Urinary bladder (tissue), 4 donors: ENCODE results near the gene CDC6. TPM values are rescaled to one million over a fixed set of nuclear protein-coding genes. Genes with fewer than 3 reads are reported as not detected.

ENCODE experiments used
- DNase-seq: peaks from one replicate; pipeline ENCODE4 v3.0.0-alpha.2; 2015; ENCODE audit errors: extremely low spot score
- H3K27ac ChIP-seq: one replicate; pipeline ENCODE4 v1.5.1; 2013; ENCODE audit warnings: low read depth, mild to moderate bottlenecking, moderate library complexity
- H3K36me3 ChIP-seq: one replicate; pipeline ENCODE4 v1.6.1; 2013; ENCODE audit warnings: mild to moderate bottlenecking, moderate library complexity; ENCODE audit not compliant: insufficient read depth
- H3K4me1 ChIP-seq: one replicate; pipeline ENCODE4 v1.6.1; 2013; ENCODE audit warnings: mild to moderate bottlenecking, moderate library complexity; ENCODE audit not compliant: insufficient read depth
- H3K4me3 ChIP-seq: one replicate; pipeline ENCODE4 v1.5.1; 2013; ENCODE audit warnings: low read depth, low read length
- WGBS: extraction: QIAGEN DNeasy Blood & Tissue Kit; methylation state at CpG from one replicate; pipeline ENCODE4 v1.1.7; 2013; 5-methylcytosine and 5-hydroxymethylcytosine counted together
- polyA plus RNA-seq: library from polyadenylated mRNA; stranded (reverse); fragments of 200-250 nt; gene quantifications from one replicate; pipeline ENCODE4 v1.2.3, GENCODE V29; 2013
- total RNA-seq: library from RNA; depleted of rRNA; stranded (reverse); fragments of >200 nt; gene quantifications from one replicate; pipeline ENCODE4 v1.2.3, GENCODE V29; 2014
- donor health status: healthy with polysubstance abuse.
- donor health status: healthy.

CDC6 gene
- total and polyA plus RNA-seq, 2 donors: 0.71 to 7.9 TPM

- WGBS: 56% methylated on average over 17 of the region's 17 CpGs
- Histone ChIP-seq H3K36me3 (peaks cover 2% of the 10 kb centered on the region), H3K4me3 (no peak overlapping the region), H3K4me1 (peaks cover 1% of the 10 kb centered on the region), H3K27ac (no peak overlapping the region)
- DNase-seq: no peak
Observed at GRCh38 chr17:40348562-40349476, 61.1 kb downstream of the CDC6 start.

- 49% methylated on average over 10 of the region's 10 CpGs for WGBS
- peaks cover 1% of the 10 kb centered on the region for H3K4me1 ChIP-seq
- H3K36me3 ChIP-seq: peaks cover 2% of the 10 kb centered on the region
Observed at GRCh38 chr17:40349477-40349894, 61.8 kb downstream of the CDC6 start.

GRCh38 chr17:40349895-40350688 is 62.4 kb downstream of the CDC6 start:
- H3K4me1 ChIP-seq: peaks cover 1% of the 10 kb centered on the region
- no peak overlapping the region for H3K27ac ChIP-seq
- peaks cover 2% of the 10 kb centered on the region for H3K36me3 ChIP-seq
- no peak overlapping the region for H3K4me3 ChIP-seq
- DNase-seq: peak; percentile 78
- WGBS: 35% methylated on average over 19 of the region's 19 CpGs

More at GRCh38 chr17:40349477-40349894, 61.8 kb downstream of the CDC6 start:
- DNase-seq: no peak
- Histone ChIP-seq H3K4me3 (no peak overlapping the region), H3K27ac (no peak overlapping the region)

GRCh38 chr17:40350689-40351358 is 63.1 kb downstream of the CDC6 start:
- Histone ChIP-seq H3K27ac (no peak overlapping the region), H3K4me3 (no peak overlapping the region), H3K4me1 (peaks cover 1% of the 10 kb centered on the region), H3K36me3 (peaks cover 2% of the 10 kb centered on the region)
- WGBS: 66% methylated on average over 17 of the region's 17 CpGs
- peak; percentile 54 for DNase-seq

- H3K36me3 ChIP-seq: peaks cover 2% of the 10 kb centered on the region
- no peak for DNase-seq
- H3K4me1 ChIP-seq: peaks cover 1% of the 10 kb centered on the region
- no peak overlapping the region for H3K4me3 ChIP-seq
- WGBS: 81% methylated on average over 27 of the region's 27 CpGs
- H3K27ac ChIP-seq: no peak overlapping the region
Observed at GRCh38 chr17:40351359-40352236, 63.9 kb downstream of the CDC6 start.

- 82% methylated on average over 7 of the region's 7 CpGs for WGBS
- Histone ChIP-seq H3K36me3 (peaks cover 2% of the 10 kb centered on the region), H3K4me1 (peaks cover 1% of the 10 kb centered on the region)
Observed at GRCh38 chr17:40352237-40352778, 64.6 kb downstream of the CDC6 start.

GRCh38 chr17:40352779-40353394 is 65.2 kb downstream of the CDC6 start:
- H3K27ac ChIP-seq: no peak overlapping the region
- peaks cover 2% of the 10 kb centered on the region for H3K36me3 ChIP-seq
- no peak for DNase-seq
- no peak overlapping the region for H3K4me3 ChIP-seq
- WGBS: 83% methylated on average over 9 of the region's 9 CpGs
- no peaks in the 10 kb centered on the region for H3K4me1 ChIP-seq

More at GRCh38 chr17:40352237-40352778, 64.6 kb downstream of the CDC6 start:
- H3K4me3 ChIP-seq: no peak overlapping the region
- no peak overlapping the region for H3K27ac ChIP-seq
- DNase-seq: no peak

Other genes starting within 250 kb of the CDC6 start
- gene MED24, start 233.5 kb upstream of the CDC6 start, total RNA-seq: 45.8 TPM
- 52.4 TPM for gene MED24, start 233.5 kb upstream of the CDC6 start, polyA plus RNA-seq
- gene THRA, start 224.9 kb upstream of the CDC6 start, total RNA-seq: 35.5 TPM
- gene THRA, start 224.9 kb upstream of the CDC6 start, polyA plus RNA-seq: 76.3 TPM
- 2.0 TPM for gene NR1D1, start 187.3 kb upstream of the CDC6 start, total RNA-seq
- gene NR1D1, start 187.3 kb upstream of the CDC6 start, polyA plus RNA-seq: 18.1 TPM
- gene MSL1, start 165.9 kb upstream of the CDC6 start, total RNA-seq: 81.3 TPM
- gene MSL1, start 165.9 kb upstream of the CDC6 start, polyA plus RNA-seq: 70.9 TPM
- gene CASC3, start 147.3 kb upstream of the CDC6 start, total RNA-seq: 45.4 TPM
- 64.2 TPM for gene CASC3, start 147.3 kb upstream of the CDC6 start, polyA plus RNA-seq
- 8.0 TPM for gene RAPGEFL1, start 110.4 kb upstream of the CDC6 start, total RNA-seq
- 10.9 TPM for gene RAPGEFL1, start 110.4 kb upstream of the CDC6 start, polyA plus RNA-seq
- 10.4 TPM for gene WIPF2, start 68.6 kb upstream of the CDC6 start, total RNA-seq
- 12.0 TPM for gene WIPF2, start 68.6 kb upstream of the CDC6 start, polyA plus RNA-seq
- gene RARA, start 21.3 kb downstream of the CDC6 start, total RNA-seq: 10.6 TPM
- gene RARA, start 21.3 kb downstream of the CDC6 start, polyA plus RNA-seq: 47.6 TPM
- gene GJD3, start 76.9 kb downstream of the CDC6 start, total RNA-seq: not detected
- gene GJD3, start 76.9 kb downstream of the CDC6 start, polyA plus RNA-seq: 1.1 TPM
- 105 TPM for gene TOP2A, start 130.0 kb downstream of the CDC6 start, total RNA-seq
- gene TOP2A, start 130.0 kb downstream of the CDC6 start, polyA plus RNA-seq: 1.5 TPM
- 111 TPM for gene IGFBP4, start 155.6 kb downstream of the CDC6 start, total RNA-seq
- 488 TPM for gene IGFBP4, start 155.6 kb downstream of the CDC6 start, polyA plus RNA-seq
- 5.4 TPM for gene TNS4, start 213.7 kb downstream of the CDC6 start, total RNA-seq
- 5.0 TPM for gene TNS4, start 213.7 kb downstream of the CDC6 start, polyA plus RNA-seq